ENCODE results near the gene SEMA6D.
"Not testable (repeated sequence)": the region's sequence is repeated elsewhere in the genome, so short reads cannot be mapped to it uniquely, and the experiment has no call there.

The SEMA6D gene

DNA sequence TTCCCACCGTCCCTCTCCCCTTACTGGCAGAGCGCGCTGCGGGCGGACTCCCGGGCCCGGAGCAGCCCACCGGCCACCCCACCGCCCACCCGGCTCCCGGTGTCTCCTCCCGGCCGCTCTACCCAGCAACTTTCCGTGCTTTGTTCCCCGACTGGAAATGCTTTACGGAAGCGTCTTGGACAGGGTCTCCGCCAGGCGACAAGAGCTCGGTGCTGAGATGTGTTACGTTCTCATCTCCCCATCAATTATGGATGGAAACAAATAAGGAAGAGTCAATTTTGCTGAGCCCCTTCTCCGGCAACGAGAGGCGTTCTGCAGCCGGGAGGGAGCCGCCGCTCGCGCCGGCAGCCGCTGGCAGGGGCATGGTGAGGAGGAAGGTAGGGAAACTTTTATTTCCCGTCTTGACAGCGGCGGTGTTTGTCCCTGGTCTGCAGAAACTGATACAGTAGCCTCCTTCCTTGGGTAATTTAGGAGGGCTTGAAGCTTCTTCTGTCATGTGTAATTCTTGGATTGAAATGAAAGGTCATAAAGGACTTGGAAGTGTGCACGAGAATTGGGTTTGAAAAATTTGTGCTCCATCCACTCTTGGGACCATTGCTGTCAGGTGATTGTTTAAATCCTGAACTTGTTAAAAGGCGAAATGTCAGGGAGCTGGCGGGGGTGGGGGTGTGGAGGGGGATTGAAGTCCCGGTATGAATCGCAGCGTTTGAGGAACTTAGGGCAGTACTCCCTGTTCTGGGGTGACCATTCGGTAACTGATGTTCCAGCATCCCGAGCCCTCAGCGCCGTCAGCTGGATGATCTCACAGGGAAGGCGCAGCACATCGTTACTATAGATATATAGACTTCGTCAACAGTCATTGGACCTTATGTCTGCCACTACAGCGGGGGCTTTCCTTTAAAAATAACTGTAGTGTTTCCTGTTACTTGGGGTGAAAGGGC lies 1.5 kb downstream of the SEMA6D start:
- DNase-seq (ENCODE audit: low read depth), result no peak

DNA sequence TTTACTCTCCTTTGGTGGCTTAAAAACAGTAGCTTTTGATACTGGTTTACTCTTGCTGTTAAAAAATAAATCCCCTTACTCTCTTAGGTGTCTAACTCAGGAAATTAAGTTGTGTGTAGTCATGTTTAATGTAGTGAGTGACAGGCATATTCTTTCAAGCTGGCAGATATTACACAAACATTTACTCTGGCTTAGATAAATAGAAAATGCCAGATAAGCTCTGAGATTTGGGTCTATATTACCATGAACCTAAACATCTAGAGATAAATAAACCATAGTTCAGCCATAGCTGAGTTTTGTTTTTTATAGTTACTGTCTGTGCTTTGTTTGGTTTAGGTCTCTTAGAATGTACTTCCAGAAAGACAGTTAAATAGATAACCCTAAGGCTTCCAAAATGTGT lies 2.4 kb downstream of the SEMA6D start:
- no peak for DNase-seq (ENCODE audit: low read depth)

DNA sequence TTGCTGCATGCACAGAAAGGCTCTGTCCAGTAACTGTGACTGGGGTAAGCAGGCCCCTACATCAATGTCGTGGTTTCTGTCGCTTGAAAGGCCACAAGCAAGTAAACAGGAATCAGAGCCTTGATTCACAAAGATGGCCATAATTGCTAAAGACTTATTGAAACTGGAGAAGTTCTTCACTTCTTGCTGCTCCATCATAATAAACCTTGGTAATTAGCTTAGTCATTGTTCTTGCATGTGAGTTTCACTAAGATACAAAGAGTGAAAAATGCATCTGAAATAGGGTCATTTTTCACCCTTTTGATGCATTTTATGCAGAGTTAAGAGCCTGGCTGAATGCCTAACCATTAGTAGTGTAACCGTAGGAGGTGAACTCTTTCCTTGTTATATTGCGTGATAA lies 3.2 kb downstream of the SEMA6D start:
- DNase-seq (ENCODE audit: low read depth), result no peak

DNA sequence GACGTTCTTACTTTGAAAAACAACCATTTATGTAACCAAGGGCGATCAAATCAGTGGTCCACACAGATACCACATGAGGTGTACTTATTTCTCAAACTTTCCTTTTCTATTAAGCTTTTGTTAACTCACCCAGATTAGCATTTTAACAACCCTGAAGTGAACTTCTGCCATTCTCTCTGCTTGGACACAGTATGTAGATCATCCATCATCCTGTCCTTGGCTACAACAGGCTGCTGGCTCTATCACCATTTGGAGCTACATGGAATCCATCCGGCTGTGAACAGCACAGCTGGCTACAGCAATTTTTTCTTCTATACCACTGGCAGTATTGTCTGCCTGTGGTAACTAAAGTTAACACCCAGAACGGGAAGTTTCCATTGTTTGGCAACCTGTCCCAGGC lies 4.4 kb downstream of the SEMA6D start:
- no peak for DNase-seq (ENCODE audit: low read depth)

DNA sequence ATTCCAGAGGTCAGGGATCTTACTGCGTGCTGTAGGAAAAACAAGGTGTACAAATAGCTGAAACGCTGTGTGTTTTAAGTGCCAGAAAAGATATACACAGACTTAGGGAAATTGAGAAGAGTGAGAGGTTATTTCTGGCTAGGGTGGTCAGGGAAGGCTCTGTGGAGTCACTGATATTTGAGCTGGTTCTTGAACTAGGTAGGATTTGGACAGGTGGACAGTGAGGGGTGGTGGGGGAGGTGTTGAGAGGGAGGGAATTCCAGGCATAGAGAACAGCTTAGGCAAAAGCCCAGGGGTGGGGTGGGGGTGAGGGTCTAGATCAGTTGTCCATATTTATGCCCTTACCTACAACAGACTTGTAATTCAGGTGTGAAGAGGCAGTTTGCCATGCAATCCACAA lies 7.0 kb downstream of the SEMA6D start:
- DNase-seq (ENCODE audit: low read depth), result no peak

DNA sequence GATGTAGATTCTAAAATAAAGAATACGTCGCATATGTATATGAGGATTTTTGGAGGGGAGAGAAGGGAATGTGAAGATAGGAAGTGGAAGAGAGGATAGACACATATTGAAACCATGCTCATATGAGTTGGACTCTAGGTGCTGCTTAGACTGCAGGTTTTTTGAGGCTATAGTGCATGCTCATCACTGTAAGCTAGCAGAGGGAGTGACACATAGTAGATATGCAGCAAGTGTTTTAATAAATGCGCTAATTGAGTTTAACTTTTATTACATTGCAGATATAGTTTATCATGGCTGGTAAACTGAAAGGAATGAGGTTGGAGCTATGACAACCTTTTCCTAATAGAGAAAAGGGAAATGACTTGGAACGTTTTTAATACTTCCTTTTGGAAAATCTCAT lies 7.7 kb downstream of the SEMA6D start:
- no peak for DNase-seq (ENCODE audit: low read depth)

DNA sequence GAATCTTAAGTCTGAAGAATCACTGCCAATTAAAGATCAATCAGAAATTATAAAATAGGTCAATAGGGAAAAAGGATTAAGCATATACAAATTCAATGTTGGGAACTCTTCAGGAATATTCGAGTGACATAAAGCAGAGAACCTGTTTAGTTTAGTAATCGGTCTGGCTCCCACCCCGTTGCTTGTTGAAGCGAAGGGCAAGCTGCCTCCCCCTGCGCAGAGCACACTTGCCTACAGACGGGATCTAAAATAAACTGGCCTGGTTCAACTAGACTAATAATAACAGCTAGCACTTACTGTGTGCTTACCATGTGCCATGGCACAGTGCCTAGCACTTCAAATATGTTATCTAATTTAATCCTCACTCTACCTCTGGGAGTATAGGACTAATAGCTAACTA lies 8.6 kb downstream of the SEMA6D start:
- DNase-seq (ENCODE audit: low read depth), result no peak

DNA sequence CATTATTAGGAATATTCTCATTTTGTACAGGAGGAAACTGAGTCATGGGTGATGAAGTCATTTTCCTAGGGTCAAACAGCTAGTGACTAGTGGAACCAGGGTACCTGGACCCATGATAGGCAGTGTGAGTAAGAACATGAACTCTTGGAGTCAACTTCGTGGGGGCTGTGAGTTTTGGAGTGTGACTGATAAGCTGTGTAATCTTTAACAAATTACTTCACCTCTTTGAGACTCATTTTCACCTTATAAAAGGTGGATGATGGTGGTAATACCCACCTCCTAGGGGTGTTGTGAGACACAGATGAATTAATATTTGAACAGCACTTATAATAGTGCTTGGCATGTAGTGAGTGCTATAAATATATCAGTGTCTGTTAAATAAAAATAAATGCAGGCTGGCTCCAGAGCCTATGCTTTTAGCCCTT lies 9.1 kb downstream of the SEMA6D start:
- DNase-seq (ENCODE audit: low read depth), result no peak

DNA sequence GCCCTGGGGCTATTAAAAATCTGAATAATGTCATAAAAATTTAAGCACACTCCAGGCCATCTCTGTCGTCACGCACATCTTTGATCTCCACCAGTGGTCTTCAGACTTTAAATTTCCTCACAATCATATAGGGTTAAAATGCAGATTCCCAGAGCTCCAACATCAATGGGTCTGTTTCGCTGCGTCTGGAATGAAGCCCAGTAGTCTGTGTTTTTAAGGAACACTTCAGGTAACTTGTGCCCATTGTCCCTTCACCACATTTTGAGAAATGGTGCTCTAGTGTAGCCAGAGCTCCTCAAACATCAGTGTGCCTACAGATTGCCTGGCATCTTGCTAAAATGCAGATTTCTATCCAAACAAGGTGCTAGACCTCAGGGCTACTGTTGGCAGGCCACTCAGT lies 9.8 kb downstream of the SEMA6D start:
- no peak for DNase-seq (ENCODE audit: low read depth)

DNA sequence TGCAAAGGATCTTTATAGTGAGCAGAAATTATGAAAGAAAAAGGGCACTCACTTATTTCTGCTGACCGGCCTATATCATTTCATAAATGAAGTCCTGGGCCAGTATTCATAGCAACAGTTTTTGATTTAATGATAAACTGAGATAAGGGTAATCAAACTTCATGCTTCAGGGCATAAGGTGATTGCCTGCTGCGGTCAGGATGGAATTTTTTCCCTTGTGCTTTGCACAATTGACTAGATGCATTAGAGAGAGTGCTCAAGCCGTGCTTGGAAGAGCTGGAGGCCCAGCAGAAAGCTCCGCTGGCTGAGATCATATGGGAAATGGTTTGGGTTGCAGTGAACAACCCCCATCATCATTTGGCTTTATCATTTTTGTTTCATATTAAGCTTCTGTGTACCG lies 10.4 kb downstream of the SEMA6D start:
- no peak for DNase-seq (ENCODE audit: low read depth)

DNA sequence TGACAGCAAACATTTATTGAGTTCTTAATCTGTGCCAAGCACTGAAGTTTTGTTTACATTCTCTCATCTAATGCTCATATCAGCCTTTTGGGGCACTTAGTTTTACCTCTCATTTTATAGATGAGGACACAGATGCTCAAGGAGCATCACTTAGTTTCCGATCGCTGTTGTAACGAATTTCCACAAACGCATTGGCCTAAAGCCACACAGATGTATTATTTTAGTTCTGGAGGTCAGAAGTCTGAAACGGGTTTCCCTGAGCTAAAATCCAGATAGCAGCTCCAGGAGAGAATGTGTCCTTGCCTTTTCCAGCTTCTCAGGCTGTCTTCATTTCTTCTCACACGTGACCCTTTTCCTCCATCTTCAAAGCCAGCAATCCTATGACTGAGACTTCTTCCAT lies 11.1 kb downstream of the SEMA6D start:
- no peak for DNase-seq (ENCODE audit: low read depth)

DNA sequence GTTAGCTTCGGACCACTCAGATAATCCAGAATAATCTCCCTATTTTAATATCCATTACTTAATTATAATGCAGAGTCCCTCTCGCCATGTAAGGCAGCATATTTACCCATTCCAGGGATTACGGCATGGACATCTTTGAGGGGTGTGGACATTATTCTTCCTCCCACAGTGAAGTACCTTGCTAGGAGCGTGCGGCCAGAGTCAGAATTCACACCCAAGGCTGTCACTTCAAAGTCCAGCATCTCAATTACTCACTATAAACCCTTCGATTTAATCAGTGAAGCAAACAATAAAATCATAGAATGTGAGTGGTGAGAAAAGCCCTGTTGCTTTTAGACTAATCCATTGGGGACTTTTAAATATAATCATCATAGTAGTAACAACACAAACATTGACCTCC lies 11.6 kb downstream of the SEMA6D start:
- no peak for DNase-seq (ENCODE audit: low read depth)

DNA sequence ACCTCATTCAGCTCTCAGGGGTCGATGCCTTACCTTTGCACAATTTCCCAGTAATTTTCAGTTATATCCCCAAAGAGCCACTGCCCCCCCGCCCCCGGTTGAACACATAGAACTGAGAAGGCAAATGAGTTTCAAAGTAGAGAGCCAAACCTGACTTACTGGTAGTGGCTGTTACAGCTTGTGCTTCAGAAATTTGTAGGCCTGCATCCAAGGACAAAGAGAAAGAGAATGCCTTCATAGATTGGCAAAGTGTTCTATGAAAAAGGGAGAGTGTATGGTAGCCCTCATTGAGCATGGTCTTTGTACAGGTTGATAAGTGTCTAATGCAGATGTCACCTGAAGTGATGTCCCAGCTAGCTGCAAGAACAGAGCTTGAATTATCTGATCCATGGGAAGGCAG lies 13.9 kb downstream of the SEMA6D start:
- no peak for DNase-seq (ENCODE audit: low read depth)

DNA sequence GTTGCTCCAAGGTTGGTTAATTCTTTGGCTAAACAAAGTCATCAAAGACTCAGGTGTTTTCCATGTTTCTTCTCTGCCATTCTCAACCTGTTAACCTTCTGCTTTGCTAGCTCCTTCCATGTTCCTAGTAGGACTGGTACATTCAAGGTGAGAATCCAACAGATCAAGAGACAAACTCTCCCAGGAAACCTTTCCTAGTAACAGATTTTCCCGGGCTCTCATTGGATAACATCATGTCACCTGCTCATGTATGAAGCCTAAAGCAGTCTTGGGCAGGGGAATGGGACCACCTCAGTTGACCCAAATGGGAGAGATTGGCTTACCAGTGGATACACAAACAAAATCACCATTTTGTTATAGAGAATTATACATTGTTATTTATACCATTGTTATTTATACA lies 14.9 kb downstream of the SEMA6D start:
- DNase-seq (ENCODE audit: low read depth), result no peak

DNA sequence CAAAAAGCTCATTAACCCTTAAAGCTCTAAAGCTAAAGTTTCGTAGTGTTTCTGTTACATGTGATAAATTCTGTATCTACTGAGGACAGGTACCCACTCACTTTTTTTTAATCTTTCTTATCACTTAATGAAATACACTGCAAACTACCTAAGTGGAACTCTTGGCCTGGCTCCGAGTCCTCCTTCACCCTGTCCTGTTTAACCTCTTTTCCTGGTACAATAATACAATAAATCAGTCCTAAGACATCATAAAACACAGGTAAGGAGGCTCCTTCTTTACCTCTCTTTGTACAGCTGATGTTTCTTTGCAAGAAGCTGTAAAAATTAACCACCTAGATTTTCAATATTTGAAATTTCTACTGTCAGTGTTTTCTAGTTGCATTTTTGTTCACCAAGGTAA lies 15.8 kb downstream of the SEMA6D start:
- no peak for DNase-seq (ENCODE audit: low read depth)

DNA sequence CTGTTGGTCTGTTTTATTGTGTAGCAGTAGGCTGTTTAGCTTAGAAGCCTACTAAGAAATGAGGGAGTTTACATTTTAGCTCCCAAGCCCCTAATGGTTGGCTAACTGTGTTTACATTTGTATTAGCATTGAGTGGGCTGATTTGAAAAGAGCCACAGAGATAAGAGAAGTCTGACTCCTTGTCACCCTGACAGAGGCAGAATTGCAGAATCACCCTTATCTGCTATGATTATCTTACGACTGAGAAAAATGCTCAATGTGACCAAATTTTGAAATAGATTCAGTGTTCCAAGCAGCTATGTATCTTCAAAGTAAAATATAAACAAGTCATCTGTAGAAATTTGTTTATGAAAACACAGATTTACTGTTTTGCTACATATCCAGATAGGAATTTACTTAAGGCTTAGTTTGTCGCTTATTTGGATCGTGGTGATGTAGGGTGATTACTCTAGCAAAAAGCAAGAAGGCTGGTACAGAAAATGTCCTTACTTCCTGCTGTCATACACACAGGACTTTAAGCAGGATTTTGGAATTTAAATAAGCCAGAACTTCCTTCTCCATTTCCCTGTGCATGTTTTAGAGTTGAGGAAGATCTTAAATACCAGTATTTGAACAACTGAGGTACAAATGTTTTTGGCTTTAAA lies 19.0 kb downstream of the SEMA6D start:
- no peak for DNase-seq (ENCODE audit: low read depth)

DNA sequence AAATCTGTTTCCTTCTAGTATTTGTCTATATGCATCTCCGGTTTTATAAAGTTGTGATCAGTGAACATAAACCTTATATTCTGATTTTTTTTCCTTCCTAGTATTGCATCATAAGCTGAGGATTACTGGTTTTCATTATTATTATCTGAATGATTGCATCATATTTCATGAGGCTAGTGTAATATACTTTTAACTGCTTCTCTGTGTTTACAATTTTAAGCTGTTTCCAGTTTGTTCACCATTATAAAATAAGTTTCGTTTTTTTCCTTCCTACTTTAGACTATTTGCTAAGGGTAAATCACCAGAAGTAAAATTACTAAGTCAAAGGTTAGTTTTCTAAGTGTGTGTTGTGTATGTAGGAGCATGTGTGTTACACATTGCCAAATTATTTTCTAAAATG lies 20.2 kb downstream of the SEMA6D start:
- no peak for DNase-seq (ENCODE audit: low read depth)

DNA sequence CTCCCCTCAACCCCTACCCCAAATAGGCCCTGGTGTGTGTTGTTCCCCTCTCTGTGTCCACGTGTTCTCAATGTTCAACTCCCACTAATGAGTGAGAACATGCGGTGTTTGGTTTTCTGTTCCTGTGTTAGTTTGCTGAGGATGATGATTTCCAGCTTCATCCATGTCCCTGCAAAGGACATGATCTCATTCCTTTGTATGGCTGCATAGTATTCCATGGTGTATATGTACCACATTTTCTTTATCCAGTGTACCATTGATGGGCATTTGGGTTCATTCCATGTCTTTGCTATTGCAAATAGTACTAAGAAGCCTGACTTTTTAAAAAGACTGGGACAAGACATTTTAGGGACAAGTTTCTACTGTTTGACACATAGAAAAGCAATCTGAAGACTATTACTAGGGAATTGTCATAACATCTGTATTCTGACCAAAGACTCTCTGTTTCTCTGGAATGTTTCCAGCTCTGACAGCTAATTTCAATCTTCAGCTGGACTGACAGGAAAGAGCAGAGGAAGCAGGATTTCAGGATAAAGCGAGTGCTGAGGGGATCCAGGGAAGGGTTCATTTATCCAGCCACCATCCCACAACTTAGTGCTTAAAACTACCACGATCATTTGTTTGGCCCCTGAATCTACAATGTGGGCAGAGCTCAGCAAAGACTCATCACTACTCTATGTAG lies 21.0 kb downstream of the SEMA6D start:
- DNase-seq (ENCODE audit: low read depth), result not testable (repeated sequence)

DNA sequence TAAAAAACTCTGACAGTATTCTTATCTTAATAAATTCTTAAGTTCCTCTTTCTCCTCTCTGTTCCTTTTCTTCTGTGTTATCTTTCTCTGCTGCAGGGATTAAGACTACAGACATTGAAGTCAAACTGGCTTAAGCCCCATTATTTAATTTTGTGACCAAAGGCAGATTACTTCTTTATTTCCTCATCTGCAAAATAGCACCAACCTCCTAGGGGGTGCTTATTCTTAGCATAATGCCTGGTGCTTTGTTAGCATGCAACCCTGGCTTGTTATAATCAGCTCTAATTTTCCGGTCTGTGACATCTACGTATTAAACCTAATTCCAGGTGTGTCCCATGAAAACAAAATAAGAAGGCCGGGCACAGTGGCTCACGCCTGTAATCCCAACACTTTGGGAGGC lies 23.8 kb downstream of the SEMA6D start:
- no peak for DNase-seq (ENCODE audit: low read depth)

DNA sequence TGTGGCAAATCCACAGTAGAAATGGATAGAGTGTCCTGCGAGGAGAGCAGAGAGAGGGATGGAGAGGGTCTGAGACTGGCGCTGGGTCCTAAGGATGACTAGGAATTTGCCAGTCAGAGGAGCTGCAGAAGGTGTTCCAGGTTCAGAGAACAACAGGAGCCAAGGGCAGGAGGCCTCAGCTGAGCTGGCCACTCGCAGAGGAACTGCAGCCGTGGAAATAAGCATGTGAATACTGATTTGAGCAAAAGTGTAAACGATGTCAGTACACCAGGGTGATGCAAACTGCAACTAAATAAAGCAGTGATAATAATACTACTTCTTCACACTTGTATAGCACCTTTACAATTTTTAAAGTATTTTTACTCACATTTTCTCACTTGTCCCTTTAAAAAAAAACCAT lies 24.6 kb downstream of the SEMA6D start:
- DNase-seq (ENCODE audit: low read depth), result no peak

DNA sequence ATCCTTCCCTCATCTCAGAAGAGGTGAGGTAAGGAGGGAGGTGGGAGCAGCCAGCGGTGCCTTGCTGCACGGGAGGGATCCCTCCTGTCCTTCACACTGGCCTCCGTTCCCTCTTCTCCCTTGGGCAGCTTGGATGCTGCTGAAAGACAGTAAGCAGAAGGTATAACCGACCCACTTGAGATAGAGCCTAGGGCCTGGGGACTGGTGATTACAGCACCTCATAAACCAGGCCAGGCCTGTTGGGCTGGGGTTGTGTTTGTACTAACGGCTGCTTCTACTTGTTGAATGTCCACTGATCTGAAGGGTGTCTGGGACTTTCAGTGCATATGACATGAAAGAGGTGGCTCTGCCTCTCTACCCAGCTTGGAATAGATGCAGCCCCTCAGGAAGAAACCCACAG lies 25.0 kb downstream of the SEMA6D start:
- no peak for DNase-seq (ENCODE audit: low read depth)

DNA sequence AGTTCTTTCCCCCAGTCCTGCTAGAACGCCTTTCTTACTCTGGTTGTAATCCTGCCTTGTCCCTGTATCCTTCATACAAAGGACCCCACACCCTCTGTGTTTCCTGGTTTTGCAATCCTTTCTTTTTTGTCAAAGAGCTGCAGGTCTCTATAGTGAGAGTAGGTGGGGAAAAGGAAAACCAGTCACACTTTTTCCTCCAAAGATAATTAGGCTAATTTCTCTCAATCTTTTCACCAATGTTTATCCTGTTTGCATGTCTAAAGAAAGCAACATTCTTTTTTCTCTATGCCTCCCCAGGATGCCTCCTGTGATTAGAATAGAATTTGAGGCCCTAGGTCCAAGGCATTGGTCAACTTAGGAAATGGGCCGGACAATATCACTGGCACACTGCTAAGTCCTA lies 25.4 kb downstream of the SEMA6D start:
- DNase-seq (ENCODE audit: low read depth), result no peak

DNA sequence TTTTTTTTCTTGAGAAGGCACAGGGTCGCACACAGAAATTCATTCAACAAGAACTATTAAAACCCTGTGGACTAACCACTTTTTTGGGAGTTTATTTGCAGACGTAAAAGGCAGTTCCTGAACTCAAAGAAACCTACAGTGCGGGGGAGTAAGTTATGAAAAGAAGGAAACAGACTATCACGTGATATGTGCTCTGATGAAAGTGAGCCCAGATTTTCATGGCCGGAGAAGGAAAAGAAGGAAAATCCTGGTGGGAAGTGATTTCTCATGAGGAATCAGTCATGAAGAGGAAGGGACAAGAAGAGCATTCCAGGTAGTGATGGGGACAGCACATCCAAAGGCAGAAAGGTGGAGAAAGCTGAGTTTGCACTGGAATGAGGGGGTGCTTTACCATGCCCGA lies 26.1 kb downstream of the SEMA6D start:
- DNase-seq (ENCODE audit: low read depth), result no peak
